Measurements from ENCODE around the gene MDM2.
"Not testable (repeated sequence)": the region's sequence is repeated elsewhere in the genome, so short reads cannot be mapped to it uniquely, and the experiment has no call there.

The MDM2 gene

GRCh38 chr12:68798882-68799234 lies 9.1 kb upstream of the MDM2 start:
- no peak for TF ChIP-seq CTCF (IDR thresholded peaks at IDR 0.05; ENCODE audit: low read length, missing control alignments)
- H3K4me3 ChIP-seq (replicated peaks; ENCODE audit: low read depth, low read length), result no peak overlapping the region
- DNase-seq (ENCODE audit: low read depth), result no peak

- DNase-seq (ENCODE audit: low read depth), result no peak
- TF ChIP-seq CTCF (IDR thresholded peaks at IDR 0.05; ENCODE audit: low read length, missing control alignments), result no peak
- no peak overlapping the region for H3K4me3 ChIP-seq (replicated peaks; ENCODE audit: low read depth, low read length)
Observed at GRCh38 chr12:68800294-68800693, 7.7 kb upstream of the MDM2 start.

GRCh38 chr12:68801124-68801523 lies 6.9 kb upstream of the MDM2 start:
- not testable (repeated sequence) for DNase-seq (ENCODE audit: low read depth); H3K4me3 ChIP-seq (replicated peaks; ENCODE audit: low read depth, low read length)

- not testable (repeated sequence) for DNase-seq (ENCODE audit: low read depth); H3K4me3 ChIP-seq (replicated peaks; ENCODE audit: low read depth, low read length)
Observed at GRCh38 chr12:68802372-68802745, 5.6 kb upstream of the MDM2 start.

- H3K4me3 ChIP-seq (replicated peaks; ENCODE audit: low read depth, low read length); DNase-seq (ENCODE audit: low read depth): not testable (repeated sequence)
Observed at GRCh38 chr12:68802911-68803651, 4.9 kb upstream of the MDM2 start.

GRCh38 chr12:68803948-68804656 lies 3.9 kb upstream of the MDM2 start:
- H3K4me3 ChIP-seq (replicated peaks; ENCODE audit: low read depth, low read length), result no peak overlapping the region
- TF ChIP-seq CTCF (IDR thresholded peaks at IDR 0.05; ENCODE audit: low read length, missing control alignments), result no peak
- DNase-seq (ENCODE audit: low read depth), result no peak

- H3K4me3 ChIP-seq (replicated peaks; ENCODE audit: low read depth, low read length), result no peak overlapping the region
- DNase-seq (ENCODE audit: low read depth), result no peak
- TF ChIP-seq CTCF (IDR thresholded peaks at IDR 0.05; ENCODE audit: low read length, missing control alignments), result no peak
Observed at GRCh38 chr12:68804657-68805591, 3.1 kb upstream of the MDM2 start.

- no peak for DNase-seq (ENCODE audit: low read depth)
- no peak overlapping the region for H3K4me3 ChIP-seq (replicated peaks; ENCODE audit: low read depth, low read length)
- TF ChIP-seq CTCF (IDR thresholded peaks at IDR 0.05; ENCODE audit: low read length, missing control alignments), result no peak
Observed at GRCh38 chr12:68805592-68806120, 2.3 kb upstream of the MDM2 start.

Measured in fibroblast of pulmonary artery (primary cell).